HEK293T (cell line): ENCODE results near the gene CDC25A.

Experiments used
- FOXA1 ChIP-seq: fragments of 450-650 bp; IDR thresholded peaks from 2 replicates; pipeline ENCODE4 v1.6.1; 2016; ENCODE audit warnings: mild to moderate bottlenecking
- FOXM1 ChIP-seq: fragments of 450-650 bp; IDR thresholded peaks from 2 replicates; pipeline ENCODE4 v1.6.1; 2017; ENCODE audit warnings: mild to moderate bottlenecking, borderline replicate concordance
- HDGF ChIP-seq: fragments of 450-650 bp; IDR thresholded peaks from 2 replicates; pipeline ENCODE4 v1.6.1; 2017; ENCODE audit warnings: antibody characterized with exemption, borderline replicate concordance
- SP1 ChIP-seq: fragments of 450-650 bp; IDR thresholded peaks from 2 replicates; pipeline ENCODE4 v1.6.1; 2017
- SUZ12 ChIP-seq: fragments of 450-650 bp; IDR thresholded peaks from 2 replicates; pipeline ENCODE4 v1.6.1; 2016; ENCODE audit warnings: mild to moderate bottlenecking
- ZNF384 ChIP-seq: fragments of 450-650 bp; IDR thresholded peaks from 2 replicates; pipeline ENCODE4 v1.6.1; 2016

DNA sequence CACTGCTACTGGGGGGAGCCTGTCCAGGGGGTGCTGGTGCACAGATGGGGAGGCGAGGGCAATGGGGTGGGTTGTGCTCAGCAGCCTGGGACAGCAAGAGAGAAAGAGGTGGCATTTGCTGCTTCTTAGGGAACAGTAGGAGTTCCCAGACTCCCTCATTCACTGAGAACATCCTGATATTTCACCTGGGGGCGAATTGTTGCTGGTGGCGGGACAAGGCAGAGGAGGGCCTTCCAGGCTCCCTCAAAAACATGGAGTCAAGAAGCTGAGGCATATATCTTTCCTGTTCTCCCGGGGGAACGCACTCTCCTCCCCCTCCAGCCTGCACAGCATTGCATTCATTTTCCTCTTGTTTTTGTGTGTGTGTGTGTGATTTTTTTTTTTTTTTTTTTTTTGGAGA, 65.7 kb downstream of the CDC25A start:
- TF ChIP-seq SP1: no peak
- no peak for TF ChIP-seq SUZ12
- no peak for TF ChIP-seq FOXM1
- no peak for TF ChIP-seq ZNF384
- TF ChIP-seq HDGF: no peak
- TF ChIP-seq FOXA1: no peak
